Fibroblast of lung (primary cell): ENCODE data around the gene BRME1.

ENCODE experiments used
- CTCF ChIP-seq, 2 donors: IDR thresholded peaks in 1 of 2; conservative IDR thresholded peaks in 1 of 2; 1 replicate in 1 of 2; 2 replicates in 1 of 2; pipeline ENCODE4 v1.5.1; 2011 to 2012; ENCODE audit warnings: low read length in 2 of 2, control low read depth in 1 of 2, inconsistent platforms in 1 of 2, low read depth in 1 of 2, mild to moderate bottlenecking in 1 of 2
- EZH2 ChIP-seq: IDR thresholded peaks from 2 replicates; pipeline ENCODE4 v1.5.1; 2012; ENCODE audit warnings: low read length, control low read depth, mild to moderate bottlenecking; ENCODE audit errors: missing control alignments

GRCh38 chr19:13951799-13952153 is 45.9 kb upstream of the BRME1 start:
- TF ChIP-seq CTCF (conservative IDR thresholded peaks at IDR 0.05 in 1 of 2, IDR thresholded peaks at IDR 0.05 in 1 of 2; ENCODE audit: low read depth in 1 of 2, low read length in 2 of 2), result no peak
- no peak for TF ChIP-seq EZH2
